GM12878 (cell line): ENCODE measurements around the gene STARD5. TPM values are rescaled to one million over a fixed set of nuclear protein-coding genes. Genes with fewer than 3 reads are reported as not detected.
"Not testable (repeated sequence)": the region's sequence is repeated elsewhere in the genome, so short reads cannot be mapped to it uniquely, and the experiment has no call there.

Experiments
- ATAC-seq: fragments of 200-7000 bp; cut with Tn5 transposase; 3 replicates; pipeline ENCODE4 v1.9.1; 2020; ENCODE audit warnings: mild to moderate bottlenecking, moderate library complexity
- BruUV-seq: library from RNA; stranded (reverse); fragments of 400-500 nt; replicated peaks from 2 replicates; lab custom pipeline; 2021; lab: Mats Ljungman, UMichigan
- CTCF ChIA-PET: fragments of 300-600 bp; sonication (Branson Sonifier 250); formaldehyde crosslinking; extraction: SDS; loops from one replicate; lab custom pipeline; 2021; ENCODE audit warnings: inconsistent platforms; lab: Yijun Ruan, JAX
- POLR2A ChIA-PET: fragments of 350-600 bp; formaldehyde crosslinking; extraction: SDS; loops from one replicate; lab custom pipeline; 2021; ENCODE audit warnings: inconsistent platforms; lab: Charles Lee
- RAD21 ChIA-PET: fragments of 300-600 bp; sonication (Branson Sonifier 250); formaldehyde crosslinking; loops from one replicate; lab custom pipeline; 2023; ENCODE audit warnings: antibody characterized with exemption; ENCODE audit not compliant: unreplicated experiment; lab: Charles Lee
- SMC1A ChIA-PET: fragments of 300-600 bp; sonication (Branson Sonifier 250); formaldehyde crosslinking; loops from one replicate; lab custom pipeline; 2023; ENCODE audit not compliant: unreplicated experiment, uncharacterized antibody; lab: Charles Lee
- DNase-seq: peaks from one replicate; pipeline ENCODE4 v3.0.0-alpha.2; 2011; ENCODE audit warnings: low read depth, low spot score
- FAIRE-seq: peaks from 3 replicates; lab custom pipeline; 2011; peaks lifted over from hg19 to GRCh38; lab: Jason Lieb, UNC
- H2AFZ ChIP-seq: 2 replicates; pipeline ENCODE4 v1.6.0; 2011; ENCODE audit warnings: low read depth, low read length, control low read depth; ENCODE audit not compliant: control insufficient read depth
- H3K27ac ChIP-seq: 2 replicates; pipeline ENCODE4 v1.5.1; 2011; ENCODE audit warnings: control low read depth; ENCODE audit not compliant: control insufficient read depth, insufficient read depth
- H3K27me3 ChIP-seq, 2 experiments: replicated peaks in 1 of 2; 2 replicates each; pipeline versions ENCODE4 v1.6.0 to v1.6.1; 2011; ENCODE audit warnings: low read length in 1 of 2; ENCODE audit not compliant: control insufficient read depth in 2 of 2, insufficient read depth in 2 of 2
- H3K36me3 ChIP-seq, 2 experiments: 2 replicates each; pipeline ENCODE4 v1.5.1; 2011; ENCODE audit warnings: low read length in 1 of 2; ENCODE audit not compliant: control insufficient read depth in 2 of 2, insufficient read depth in 2 of 2
- H3K4me1 ChIP-seq: 2 replicates; pipeline ENCODE4 v1.6.1; 2011; ENCODE audit warnings: mild to moderate bottlenecking, low read length, moderate library complexity, mixed read lengths; ENCODE audit not compliant: control insufficient read depth, insufficient read depth
- H3K4me2 ChIP-seq: 2 replicates; pipeline ENCODE4 v1.6.0; 2011; ENCODE audit warnings: control low read depth; ENCODE audit not compliant: control insufficient read depth, insufficient read depth
- H3K4me3 ChIP-seq: fragments of 200-600 bp; sonication (generic); 2 replicates; pipeline ENCODE4 v1.5.1; 2016
- H3K79me2 ChIP-seq: 2 replicates; pipeline ENCODE4 v1.6.0; 2011; ENCODE audit warnings: low read length; ENCODE audit not compliant: control insufficient read depth, insufficient read depth
- H3K9ac ChIP-seq: 2 replicates; pipeline ENCODE4 v1.8.0; 2011; ENCODE audit warnings: low read length, control low read depth, mixed read lengths; ENCODE audit not compliant: control insufficient read depth, insufficient read depth
- H3K9me3 ChIP-seq: replicated peaks from 3 replicates; pipeline ENCODE4 v1.5.1; 2011; ENCODE audit warnings: mild to moderate bottlenecking, low read length; ENCODE audit not compliant: control insufficient read depth, insufficient read depth
- H4K20me1 ChIP-seq: 2 replicates; pipeline ENCODE4 v1.6.0; 2011; ENCODE audit not compliant: control insufficient read depth, insufficient read depth
- EZH2 ChIP-seq: IDR thresholded peaks from 2 replicates; pipeline ENCODE4 v1.6.1; 2012; ENCODE audit warnings: low read depth, mild to moderate bottlenecking, control low read depth, inconsistent platforms, low read length, borderline replicate concordance; ENCODE audit not compliant: control insufficient read depth
- HDAC6 ChIP-seq: fragments of 200-600 bp; sonication (generic); IDR thresholded peaks from one replicate; pipeline ENCODE4 v1.8.0; 2017; ENCODE audit warnings: antibody characterized with exemption; ENCODE audit not compliant: unreplicated experiment
- JUNB ChIP-seq: IDR thresholded peaks from 2 replicates; pipeline ENCODE4 v1.6.1; 2016; ENCODE audit warnings: antibody characterized with exemption, mild to moderate bottlenecking
- JUND ChIP-seq: IDR thresholded peaks from 2 replicates; pipeline ENCODE4 v1.6.1; 2012; ENCODE audit warnings: low read depth, mild to moderate bottlenecking, low read length, improper control_type of control experiment, moderate library complexity
- NFIC ChIP-seq: IDR thresholded peaks from 2 replicates; pipeline ENCODE4 v1.6.1; 2012; ENCODE audit warnings: low read depth, mild to moderate bottlenecking, inconsistent platforms, low read length, moderate library complexity
- NFYA ChIP-seq: IDR thresholded peaks from 2 replicates; pipeline ENCODE4 v1.6.1; 2011; ENCODE audit warnings: low read depth, mild to moderate bottlenecking, low read length, improper control_type of control experiment, borderline replicate concordance
- PAX5 ChIP-seq: IDR thresholded peaks from 2 replicates; pipeline ENCODE4 v1.6.1; 2011; ENCODE audit warnings: low read depth, low read length, borderline replicate concordance
- RB1 ChIP-seq: fragments of 450-650 bp; formaldehyde crosslinking; IDR thresholded peaks from 2 replicates; pipeline ENCODE4 v1.6.1; 2017; ENCODE audit warnings: mild to moderate bottlenecking, borderline replicate concordance
- RCOR1 ChIP-seq: conservative IDR thresholded peaks from 2 replicates; pipeline ENCODE4 v1.6.1; 2012; ENCODE audit warnings: low read depth, low read length, improper control_type of control experiment
- TCF12 ChIP-seq: IDR thresholded peaks from 2 replicates; pipeline ENCODE4 v1.6.1; 2011; ENCODE audit warnings: low read depth, mild to moderate bottlenecking, low read length
- USF1 ChIP-seq: IDR thresholded peaks from 2 replicates; pipeline ENCODE4 v1.6.1; 2011; ENCODE audit warnings: borderline replicate concordance, low read depth, mild to moderate bottlenecking, moderate library complexity, mixed read lengths, low read length; ENCODE audit not compliant: insufficient read depth; ENCODE audit errors: extremely low read length
- ZBTB4 ChIP-seq: fragments of 450-650 bp; formaldehyde crosslinking; IDR thresholded peaks from 2 replicates; pipeline ENCODE4 v1.4.0; 2022; ENCODE audit warnings: mild to moderate bottlenecking, moderate library complexity
- WGBS: methylation state at CpG from one replicate; pipeline ENCODE4 v1.1.6; 2016; ENCODE audit warnings: low lambda C conversion rate; ENCODE audit not compliant: insufficient replicate concordance, insufficient coverage; ENCODE audit errors: missing lambda C conversion rate; 5-methylcytosine and 5-hydroxymethylcytosine counted together
- in situ Hi-C: fragments of 300-500 bp; cut with MboI; formaldehyde crosslinking; loops from 9 replicates; pipeline ENCODE4 v1.14.3; 2018; ENCODE audit warnings: mixed read lengths
- intact Hi-C: fragments of 100-400 bp; cut with micrococcal nuclease; formaldehyde crosslinking; loops from one replicate; pipeline ENCODE4 v1.14.2; 2022; ENCODE audit not compliant: unreplicated experiment
- polyA plus RNA-seq, 11 experiments: library from polyadenylated mRNA; depleted of rRNA in 4 of 11; unstranded in 6 of 11; stranded (reverse) in 5 of 11; fragments of >200 nt; fragmentation: Nextera tagmentation in 4 of 11; fragmentation: Illumina TruSeq in 1 of 11; extraction: Ambion mirVana in 4 of 11; extraction: Trizol in 1 of 11; gene quantifications; 1 replicate in 1 of 11; 2 replicates in 10 of 11; pipeline versions ENCODE4 v1.2.1 to v1.2.3, GENCODE V29; 2011 to 2016; ENCODE audit warnings: inconsistent platforms in 2 of 11, missing spikeins in 2 of 11, low read depth in 1 of 11
- total RNA-seq, 4 experiments: library from RNA; depleted of rRNA in 3 of 4; stranded (reverse); fragments of >200 nt in 3 of 4; fragmentation: Illumina TruSeq in 1 of 4; extraction: Trizol in 1 of 4; gene quantifications; 2 replicates each; pipeline versions ENCODE4 v1.2.1 to v1.2.3, GENCODE V29; 2013 to 2021

Gene STARD5
- total and polyA plus RNA-seq, 10 of the 15 experiments (the other 5 are each of a cell fraction or from before 2014, with no cell fraction given) = 2.3 to 9.4 (median 4.7) TPM

- ATAC-seq = no peak
- WGBS = 44% methylated on average over 3 of the region's 3 CpGs
- no peak for TF ChIP-seq NFIC
- no peak for TF ChIP-seq ZBTB4
- TF ChIP-seq RCOR1 = no peak
- TF ChIP-seq HDAC6 = no peak
- no peak for TF ChIP-seq TCF12
- TF ChIP-seq EZH2 = no peak
- no peak for TF ChIP-seq JUNB
- no peak for TF ChIP-seq RB1
- no peak for TF ChIP-seq PAX5
- no peak for TF ChIP-seq NFYA
- no peak for TF ChIP-seq USF1
- TF ChIP-seq JUND = no peak
- no peaks in the 10 kb centered on the region for H3K79me2 ChIP-seq
- ChIA-PET CTCF (no interaction called here), RAD21 (no interaction called here), SMC1A (interaction anchor here (0.9 kb wide), 1 partner anchor 1921 kb away, joined by 3 read pairs; no protein-coding TSS in a partner anchor), POLR2A (no interaction called here)
- H4K20me1 ChIP-seq = no peaks in the 10 kb centered on the region
- H3K27me3 ChIP-seq = no peaks in the 10 kb centered on the region
- DNase-seq = no peak
- no peak overlapping the region for H3K4me3 ChIP-seq
- no peaks in the 10 kb centered on the region for H3K36me3 ChIP-seq
- BruUV-seq = no TSS peak
- H3K4me1 ChIP-seq = no peaks in the 10 kb centered on the region
- intact Hi-C loops (no loop called here), in situ Hi-C loops (no loop called here)
- H2AFZ ChIP-seq = no peak overlapping the region
- H3K27ac ChIP-seq = no peak overlapping the region
- FAIRE-seq = no peak
- no peak overlapping the region for H3K9ac ChIP-seq
- H3K4me2 ChIP-seq = no peak overlapping the region
- no peaks in the 10 kb centered on the region for H3K9me3 ChIP-seq
Measured at GRCh38 chr15:81349271-81349670, 25.3 kb upstream of the STARD5 start.

- WGBS = 78% methylated on average over 11 of the region's 11 CpGs
- POLR2A ChIA-PET = not testable (repeated sequence)
Measured at GRCh38 chr15:81348691-81349090, 24.8 kb upstream of the STARD5 start.

More at GRCh38 chr15:81348691-81349090, 24.8 kb upstream of the STARD5 start:
- H2AFZ ChIP-seq, H3K27ac ChIP-seq, ATAC-seq, intact Hi-C loops, RAD21 ChIA-PET, H3K79me2 ChIP-seq, DNase-seq, FAIRE-seq, H3K4me1 ChIP-seq, H3K9me3 ChIP-seq, H3K4me2 ChIP-seq, CTCF ChIA-PET, H3K4me3 ChIP-seq, H3K27me3 ChIP-seq, H3K36me3 ChIP-seq, in situ Hi-C loops, BruUV-seq, H3K9ac ChIP-seq, H4K20me1 ChIP-seq: not testable (repeated sequence)
- SMC1A ChIA-PET = interaction anchor here (0.9 kb wide), 1 partner anchor 1922 kb away, joined by 3 read pairs; no protein-coding TSS in a partner anchor
